GM12878 (cell line): Measurements from ENCODE around the gene SLC35F2.

Source experiments
- EZH2 ChIP-seq: IDR thresholded peaks from 2 replicates; pipeline ENCODE4 v1.6.1; 2012; ENCODE audit warnings: low read depth, mild to moderate bottlenecking, control low read depth, inconsistent platforms, low read length, borderline replicate concordance; ENCODE audit not compliant: control insufficient read depth
- HDAC2 ChIP-seq: fragments of 200-600 bp; sonication (generic); IDR thresholded peaks from 2 replicates; pipeline ENCODE4 v1.6.1; 2017
- MAX ChIP-seq: IDR thresholded peaks from 2 replicates; pipeline ENCODE4 v1.6.1; 2012; ENCODE audit warnings: low read depth, low read length, improper control_type of control experiment
- PAX5 ChIP-seq: IDR thresholded peaks from 2 replicates; pipeline ENCODE4 v1.6.1; 2011; ENCODE audit warnings: low read depth, low read length, borderline replicate concordance
- POLR2A ChIP-seq: IDR thresholded peaks from 2 replicates; pipeline ENCODE4 v1.6.1; 2011; ENCODE audit warnings: low read depth, mild to moderate bottlenecking, low read length
- POLR2AphosphoS2 ChIP-seq: IDR thresholded peaks from 2 replicates; pipeline ENCODE4 v1.6.1; 2011; ENCODE audit warnings: low read depth, mild to moderate bottlenecking, low read length, improper control_type of control experiment, moderate library complexity
- PRDM15 ChIP-seq: fragments of 450-650 bp; formaldehyde crosslinking; IDR thresholded peaks from 2 replicates; pipeline ENCODE4 v1.4.0; 2020; ENCODE audit warnings: mild to moderate bottlenecking, moderate library complexity
- RAD21 ChIP-seq: IDR thresholded peaks from 2 replicates; pipeline ENCODE4 v1.6.1; 2011; ENCODE audit warnings: mild to moderate bottlenecking, low read depth, low read length, moderate library complexity; ENCODE audit not compliant: insufficient read depth
- SREBF1 ChIP-seq: IDR thresholded peaks from 2 replicates; pipeline ENCODE4 v1.6.1; 2012; ENCODE audit warnings: mild to moderate bottlenecking, low read length
- TF ChIP-seq, protein P1 (sequence below), 3 experiments: IDR thresholded peaks in 2 of 3; conservative IDR thresholded peaks in 1 of 3; 2 replicates each; pipeline ENCODE4 v1.5.1; 2011; ENCODE audit warnings: low read depth in 3 of 3, low read length in 3 of 3, mild to moderate bottlenecking in 3 of 3, control low read depth in 2 of 3, moderate library complexity in 2 of 3, inconsistent platforms in 1 of 3, mixed read lengths in 1 of 3; ENCODE audit not compliant: control insufficient read depth in 2 of 3, insufficient read depth in 1 of 3; ENCODE audit errors: extremely low read depth in 1 of 3

GRCh38 chr11:107834995-107835394 lies 23.6 kb downstream of the SLC35F2 start:
- TF ChIP-seq, protein P1, sequence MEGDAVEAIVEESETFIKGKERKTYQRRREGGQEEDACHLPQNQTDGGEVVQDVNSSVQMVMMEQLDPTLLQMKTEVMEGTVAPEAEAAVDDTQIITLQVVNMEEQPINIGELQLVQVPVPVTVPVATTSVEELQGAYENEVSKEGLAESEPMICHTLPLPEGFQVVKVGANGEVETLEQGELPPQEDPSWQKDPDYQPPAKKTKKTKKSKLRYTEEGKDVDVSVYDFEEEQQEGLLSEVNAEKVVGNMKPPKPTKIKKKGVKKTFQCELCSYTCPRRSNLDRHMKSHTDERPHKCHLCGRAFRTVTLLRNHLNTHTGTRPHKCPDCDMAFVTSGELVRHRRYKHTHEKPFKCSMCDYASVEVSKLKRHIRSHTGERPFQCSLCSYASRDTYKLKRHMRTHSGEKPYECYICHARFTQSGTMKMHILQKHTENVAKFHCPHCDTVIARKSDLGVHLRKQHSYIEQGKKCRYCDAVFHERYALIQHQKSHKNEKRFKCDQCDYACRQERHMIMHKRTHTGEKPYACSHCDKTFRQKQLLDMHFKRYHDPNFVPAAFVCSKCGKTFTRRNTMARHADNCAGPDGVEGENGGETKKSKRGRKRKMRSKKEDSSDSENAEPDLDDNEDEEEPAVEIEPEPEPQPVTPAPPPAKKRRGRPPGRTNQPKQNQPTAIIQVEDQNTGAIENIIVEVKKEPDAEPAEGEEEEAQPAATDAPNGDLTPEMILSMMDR (IDR thresholded peaks at IDR 0.05 in 2 of 3, conservative IDR thresholded peaks at IDR 0.05 in 1 of 3; ENCODE audit: control insufficient read depth in 2 of 3, extremely low read depth in 1 of 3, insufficient read depth in 1 of 3, low read depth in 3 of 3, low read length in 3 of 3) = no peak
- TF ChIP-seq HDAC2 (no peak), POLR2A (no peak), PAX5 (no peak), POLR2AphosphoS2 (no peak), EZH2 (no peak), PRDM15 (no peak), MAX (no peak), RAD21 (no peak), SREBF1 (no peak)
